WERI-Rb-1 (cell line): Measurements from ENCODE around the gene SPIRE1.

ENCODE experiments used
- DNase-seq: peaks from one replicate; pipeline ENCODE4 v3.0.0-alpha.2; 2020
- H3K27ac ChIP-seq: fragments of 250-450 bp; sonication (Bioruptor Pico); 2 replicates; pipeline ENCODE4 v1.5.1; 2020; ENCODE audit warnings: mild to moderate bottlenecking, moderate library complexity
- H3K27me3 ChIP-seq: fragments of 250-450 bp; sonication (Bioruptor Pico); 2 replicates; pipeline ENCODE4 v1.5.1; 2021; ENCODE audit warnings: mild to moderate bottlenecking, low read depth, moderate library complexity; ENCODE audit not compliant: insufficient read depth, severe bottlenecking
- H3K36me3 ChIP-seq: fragments of 250-450 bp; sonication (Bioruptor Pico); 2 replicates; pipeline ENCODE4 v1.5.1; 2020; ENCODE audit warnings: mild to moderate bottlenecking, moderate library complexity
- H3K4me3 ChIP-seq: 2 replicates; pipeline ENCODE4 v1.5.1; 2011; ENCODE audit warnings: low read depth, mild to moderate bottlenecking, control low read depth, low read length
- H3K9me3 ChIP-seq: fragments of 250-450 bp; sonication (Bioruptor Pico); 2 replicates; pipeline ENCODE4 v1.5.1; 2021; ENCODE audit warnings: mild to moderate bottlenecking, moderate library complexity; ENCODE audit not compliant: severe bottlenecking
- TF ChIP-seq, protein P1 (sequence below): IDR thresholded peaks from 2 replicates; pipeline ENCODE4 v1.5.1; 2011; ENCODE audit warnings: low read depth, mild to moderate bottlenecking, control low read depth, inconsistent platforms, low read length

Gene SPIRE1

DNA sequence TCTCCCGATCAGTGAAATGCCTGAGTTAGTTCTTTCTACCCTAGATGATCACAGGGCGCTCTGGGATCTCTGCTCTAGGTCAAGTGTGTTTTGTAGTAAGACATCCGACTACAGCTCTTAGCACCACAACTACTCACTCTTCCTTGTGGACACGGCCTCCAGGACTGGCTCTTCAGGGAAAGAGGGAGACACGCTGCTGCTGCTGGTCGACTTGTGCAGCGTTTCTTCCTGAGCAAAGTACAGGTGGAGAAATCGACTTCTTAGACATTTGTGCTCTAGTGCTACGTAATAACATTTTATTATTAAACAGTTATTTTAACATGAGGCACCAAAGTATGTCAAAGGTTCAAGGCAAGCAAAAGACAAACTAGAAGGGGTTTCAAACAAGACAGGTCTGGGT, 193.2 kb downstream of the SPIRE1 start:
- H3K36me3 ChIP-seq, result peaks cover 3% of the 10 kb centered on the region; the same call in 1 of the 2 replicates
- H3K27ac ChIP-seq, result no peak overlapping the region
- TF ChIP-seq, protein P1, sequence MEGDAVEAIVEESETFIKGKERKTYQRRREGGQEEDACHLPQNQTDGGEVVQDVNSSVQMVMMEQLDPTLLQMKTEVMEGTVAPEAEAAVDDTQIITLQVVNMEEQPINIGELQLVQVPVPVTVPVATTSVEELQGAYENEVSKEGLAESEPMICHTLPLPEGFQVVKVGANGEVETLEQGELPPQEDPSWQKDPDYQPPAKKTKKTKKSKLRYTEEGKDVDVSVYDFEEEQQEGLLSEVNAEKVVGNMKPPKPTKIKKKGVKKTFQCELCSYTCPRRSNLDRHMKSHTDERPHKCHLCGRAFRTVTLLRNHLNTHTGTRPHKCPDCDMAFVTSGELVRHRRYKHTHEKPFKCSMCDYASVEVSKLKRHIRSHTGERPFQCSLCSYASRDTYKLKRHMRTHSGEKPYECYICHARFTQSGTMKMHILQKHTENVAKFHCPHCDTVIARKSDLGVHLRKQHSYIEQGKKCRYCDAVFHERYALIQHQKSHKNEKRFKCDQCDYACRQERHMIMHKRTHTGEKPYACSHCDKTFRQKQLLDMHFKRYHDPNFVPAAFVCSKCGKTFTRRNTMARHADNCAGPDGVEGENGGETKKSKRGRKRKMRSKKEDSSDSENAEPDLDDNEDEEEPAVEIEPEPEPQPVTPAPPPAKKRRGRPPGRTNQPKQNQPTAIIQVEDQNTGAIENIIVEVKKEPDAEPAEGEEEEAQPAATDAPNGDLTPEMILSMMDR, result no peak
- H3K9me3 ChIP-seq, result no peaks in the 10 kb centered on the region
- no peak for DNase-seq
- H3K4me3 ChIP-seq, result no peak overlapping the region
- no peaks in the 10 kb centered on the region for H3K27me3 ChIP-seq

DNA sequence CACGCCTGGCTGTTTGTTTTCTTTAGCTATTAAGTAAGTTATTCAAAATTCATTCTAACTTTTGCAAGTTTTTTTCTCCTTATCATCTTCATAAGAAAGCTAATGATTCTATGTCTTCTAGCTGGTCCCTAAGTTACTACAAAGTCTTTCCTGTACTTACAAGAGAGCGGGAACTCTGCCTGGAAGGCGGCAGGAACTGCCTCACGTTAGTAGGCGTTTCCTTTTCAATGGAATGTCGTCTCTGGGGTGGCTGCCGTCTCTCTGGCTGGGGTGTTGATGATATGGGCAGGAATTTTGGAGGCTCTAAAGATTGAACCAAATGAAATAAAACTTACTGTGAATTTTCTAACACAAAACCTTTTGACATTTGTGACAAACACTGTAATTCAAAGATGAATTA, 194.7 kb downstream of the SPIRE1 start:
- H3K36me3 ChIP-seq, result peaks cover 3% of the 10 kb centered on the region
- TF ChIP-seq, protein P1, result no peak
- DNase-seq, result no peak
- H3K27me3 ChIP-seq, result no peaks in the 10 kb centered on the region
- no peak overlapping the region for H3K27ac ChIP-seq
- H3K4me3 ChIP-seq, result no peak overlapping the region
- H3K9me3 ChIP-seq, result no peaks in the 10 kb centered on the region

DNA sequence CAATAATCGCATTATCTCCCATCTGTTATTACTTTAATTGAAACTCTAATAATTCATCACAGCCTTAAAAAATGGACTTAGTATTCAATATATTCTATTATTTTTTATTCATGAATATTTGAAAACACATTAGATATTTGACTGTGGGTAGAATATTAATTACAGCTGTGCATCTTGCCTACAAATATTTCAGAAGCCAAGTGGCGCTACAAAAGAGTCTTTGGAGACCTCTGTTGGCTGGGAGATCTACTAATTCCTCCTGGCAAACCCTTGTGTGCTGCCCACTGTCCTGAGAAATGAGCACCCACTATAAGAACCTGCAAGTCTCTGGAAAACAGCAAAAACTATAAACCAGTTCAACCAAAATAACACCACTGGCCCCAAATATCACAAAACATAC, 195.7 kb downstream of the SPIRE1 start:
- no peak for DNase-seq
- Histone ChIP-seq H3K4me3 (no peak overlapping the region), H3K36me3 (peaks cover 3% of the 10 kb centered on the region), H3K27me3 (no peaks in the 10 kb centered on the region), H3K9me3 (no peaks in the 10 kb centered on the region), H3K27ac (no peak overlapping the region)
- TF ChIP-seq, protein P1, result no peak

DNA sequence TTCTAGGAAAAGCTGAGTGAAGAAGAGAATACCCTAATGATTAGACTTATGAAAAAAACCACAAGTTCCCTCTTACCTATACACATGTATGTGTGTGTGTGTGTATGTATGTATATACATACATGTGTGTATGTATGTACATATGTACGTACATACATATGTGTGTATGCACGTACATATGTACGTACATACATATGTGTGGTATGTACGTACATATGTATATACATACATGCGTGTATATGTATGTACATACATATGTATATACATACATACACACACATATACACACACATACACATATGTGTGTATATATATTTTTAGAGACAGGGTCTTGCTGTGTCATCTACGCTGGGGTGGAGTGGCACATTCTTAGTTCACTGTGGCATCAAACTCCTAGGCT, 196.6 kb downstream of the SPIRE1 start:
- TF ChIP-seq, protein P1, result no peak
- Histone ChIP-seq H3K27ac (no peak overlapping the region), H3K27me3 (no peaks in the 10 kb centered on the region), H3K9me3 (no peaks in the 10 kb centered on the region), H3K4me3 (no peak overlapping the region), H3K36me3 (peaks cover 3% of the 10 kb centered on the region)
- DNase-seq, result no peak

DNA sequence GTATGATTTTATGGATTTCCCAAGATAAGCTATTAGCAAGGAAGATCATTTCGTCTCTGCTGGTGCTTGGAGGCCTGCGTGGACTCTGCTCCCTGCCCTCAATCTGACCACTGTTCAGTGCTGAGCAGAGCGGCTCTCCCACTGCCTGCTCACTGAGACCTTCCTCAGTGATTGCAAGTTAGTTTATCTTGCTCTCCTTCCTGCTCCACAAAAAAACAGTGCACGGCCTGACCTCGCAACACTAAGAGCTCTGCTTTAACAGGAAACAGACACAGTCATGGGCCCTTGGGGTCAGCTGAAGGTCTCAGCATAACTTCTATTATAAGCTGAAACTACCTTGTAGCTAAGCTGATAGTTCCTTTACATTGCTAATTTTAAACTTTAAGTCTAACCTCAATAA, 197.0 kb downstream of the SPIRE1 start:
- no peak overlapping the region for H3K27ac ChIP-seq
- peaks cover 3% of the 10 kb centered on the region for H3K36me3 ChIP-seq

DNA sequence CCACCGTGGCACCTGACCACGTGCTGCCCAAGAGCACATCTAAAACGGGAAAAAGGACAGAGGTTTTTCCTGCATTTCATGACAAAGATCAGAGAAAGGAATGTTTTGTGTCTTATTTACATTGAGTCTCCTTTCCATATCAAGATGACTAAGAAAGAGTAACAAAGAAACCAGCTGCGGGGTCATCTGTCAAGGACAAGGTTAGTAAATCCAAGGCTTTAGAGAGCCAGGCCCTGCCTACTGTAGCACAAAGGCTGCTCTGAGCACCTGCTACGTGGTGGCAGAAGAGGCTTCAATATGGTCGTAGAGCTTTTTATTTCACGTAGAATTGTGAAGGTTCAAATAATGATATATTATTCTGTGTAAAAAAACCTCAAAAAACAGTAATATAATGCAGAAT, 199.1 kb downstream of the SPIRE1 start:
- H3K27ac ChIP-seq, result no peak overlapping the region
- no peaks in the 10 kb centered on the region for H3K9me3 ChIP-seq
- no peak overlapping the region for H3K4me3 ChIP-seq
- no peaks in the 10 kb centered on the region for H3K27me3 ChIP-seq
- H3K36me3 ChIP-seq, result peaks cover 3% of the 10 kb centered on the region
- TF ChIP-seq, protein P1, result no peak
- DNase-seq, result no peak

More for the DNA sequence above, 197.0 kb downstream of the SPIRE1 start:
- Histone ChIP-seq H3K9me3 (no peaks in the 10 kb centered on the region), H3K27me3 (no peaks in the 10 kb centered on the region), H3K4me3 (no peak overlapping the region)
- no peak for DNase-seq
- TF ChIP-seq, protein P1, result no peak
